HG03521 (cell line): ENCODE measurements around the gene MRPS18A.
"Not testable (repeated sequence)": the region's sequence is repeated elsewhere in the genome, so short reads cannot be mapped to it uniquely, and the experiment has no call there.

ENCODE experiments used
- ATAC-seq: cut with Tn5 transposase; IDR thresholded peaks from one replicate; pipeline ENCODE4 v1.9.1; 2021; ENCODE audit warnings: mild to moderate bottlenecking, moderate library complexity; ENCODE audit not compliant: unreplicated experiment

The MRPS18A gene

DNA sequence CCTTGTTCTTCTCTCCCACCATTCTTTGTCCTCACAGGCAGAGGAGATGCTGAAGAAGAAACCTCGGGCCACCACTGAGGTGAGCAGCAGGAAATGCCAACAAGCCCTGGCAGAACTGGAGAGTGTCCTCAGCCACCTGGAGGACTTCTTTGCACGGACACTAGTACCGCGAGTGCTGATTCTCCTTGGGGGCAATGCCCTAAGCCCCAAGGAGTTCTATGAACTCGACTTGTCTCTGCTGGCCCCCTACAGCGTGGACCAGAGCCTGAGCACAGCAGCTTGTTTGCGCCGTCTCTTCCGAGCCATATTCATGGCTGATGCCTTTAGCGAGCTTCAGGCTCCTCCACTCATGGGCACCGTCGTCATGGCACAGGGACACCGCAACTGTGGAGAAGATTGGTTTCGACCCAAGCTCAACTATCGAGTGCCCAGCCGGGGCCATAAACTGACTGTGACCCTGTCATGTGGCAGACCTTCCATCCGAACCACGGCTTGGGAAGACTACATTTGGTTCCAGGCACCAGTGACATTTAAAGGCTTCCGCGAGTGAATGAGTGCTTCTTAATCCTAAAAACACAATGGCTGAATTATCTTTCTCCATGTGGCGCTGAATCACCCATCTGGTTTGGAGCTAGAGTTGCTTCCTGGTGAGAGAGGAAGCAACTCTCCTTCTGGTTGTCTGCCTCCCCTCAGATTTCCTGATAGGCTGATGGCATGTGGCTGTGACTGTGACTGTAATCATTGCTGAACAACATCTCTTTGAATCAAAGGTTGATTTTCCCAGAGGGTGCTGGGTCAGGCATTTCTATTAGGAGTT, 47.4 kb downstream of the MRPS18A start:
- no peak for ATAC-seq

DNA sequence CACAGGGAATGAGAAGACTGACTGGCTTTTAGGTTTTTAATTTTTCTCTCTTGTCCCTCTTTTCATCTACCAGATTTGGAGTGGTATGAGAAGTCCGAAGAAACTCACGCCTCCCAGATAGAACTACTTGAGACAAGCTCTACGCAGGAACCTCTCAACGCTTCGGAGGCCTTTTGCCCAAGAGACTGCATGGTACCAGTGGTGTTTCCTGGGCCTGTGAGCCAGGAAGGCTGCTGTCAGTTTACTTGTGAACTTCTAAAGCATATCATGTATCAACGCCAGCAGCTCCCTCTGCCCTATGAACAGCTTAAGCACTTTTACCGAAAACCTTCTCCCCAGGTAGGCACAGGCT, 51.3 kb downstream of the MRPS18A start:
- ATAC-seq: no peak

DNA sequence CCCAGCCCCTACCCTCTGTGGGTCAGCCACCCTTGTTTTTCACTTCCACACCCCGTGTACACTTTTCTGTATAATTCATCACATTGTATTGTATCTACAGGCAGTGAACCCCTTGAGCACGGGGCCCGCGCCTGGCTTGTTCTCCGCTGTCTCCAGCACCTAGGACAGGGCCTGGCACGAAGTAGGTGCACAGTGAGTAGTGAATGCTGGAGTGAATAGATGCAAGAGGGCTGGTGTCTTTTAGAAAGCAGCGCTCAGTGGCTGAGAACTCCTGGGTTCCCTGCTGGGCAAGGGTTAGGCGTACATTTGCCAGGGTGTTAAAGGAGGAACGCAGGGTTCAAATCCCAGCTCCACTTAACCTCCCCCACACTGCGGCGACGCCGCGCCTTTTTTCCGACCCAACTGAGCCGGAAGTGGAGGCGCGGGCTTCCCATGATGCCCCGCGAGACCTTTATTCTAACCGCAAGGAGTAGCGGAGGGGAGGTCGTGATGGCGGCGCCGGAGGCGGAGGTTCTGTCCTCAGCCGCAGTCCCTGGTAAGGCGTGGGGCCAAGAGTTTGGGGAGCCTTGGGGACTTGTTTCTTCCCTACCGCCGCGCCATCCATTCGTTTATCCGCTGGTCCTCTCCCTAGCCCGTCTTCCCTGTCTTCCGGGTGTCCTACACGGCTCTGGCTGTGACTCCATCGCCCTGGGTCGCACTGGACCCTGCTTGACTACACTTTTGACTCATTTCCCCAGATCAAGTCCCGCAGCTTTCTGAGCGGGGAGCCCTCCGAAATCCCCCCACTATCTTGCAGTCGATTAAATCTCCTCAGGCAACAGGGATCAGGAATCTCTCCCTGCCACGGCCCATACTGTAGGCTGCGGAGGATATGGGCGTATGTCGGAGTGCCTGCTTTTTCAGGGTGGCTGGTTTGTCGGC, 51.9 kb downstream of the MRPS18A start, which contains the start of gene MAD2L1BP:
TSS of gene MAD2L1BP (plus strand) at position 454 of the 921 bp plus-strand sequence. CDS start at position 490, 36 bp downstream.
- ATAC-seq: peak; percentile 70

DNA sequence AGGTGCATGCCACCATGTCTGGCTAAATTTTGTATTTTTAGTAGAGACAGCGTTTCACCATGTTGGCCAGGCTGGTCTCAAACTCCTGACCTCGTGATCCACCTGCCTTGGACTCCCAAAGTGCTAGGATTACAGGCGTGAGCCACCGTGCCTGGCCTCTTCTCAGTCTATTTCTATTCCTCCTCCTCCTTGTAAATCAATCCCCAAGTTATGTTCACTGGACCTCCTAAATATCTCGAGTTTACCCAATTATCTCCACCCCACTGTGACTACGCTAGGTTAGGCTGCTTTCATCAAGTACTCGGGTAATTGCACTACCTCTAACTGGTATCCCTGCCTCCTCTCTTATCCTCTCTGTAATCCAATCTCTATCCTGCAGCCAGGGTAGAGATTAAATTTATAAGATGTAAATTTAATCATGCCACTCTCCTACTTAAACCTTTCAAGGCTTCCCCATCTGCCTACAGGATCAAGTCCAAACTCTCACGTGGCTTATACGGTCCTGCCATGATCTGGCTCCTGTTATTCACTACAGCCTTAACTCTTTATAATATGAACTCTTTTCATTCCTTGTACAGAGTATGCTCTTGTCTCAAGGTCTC, 52.8 kb downstream of the MRPS18A start:
- no peak for ATAC-seq

DNA sequence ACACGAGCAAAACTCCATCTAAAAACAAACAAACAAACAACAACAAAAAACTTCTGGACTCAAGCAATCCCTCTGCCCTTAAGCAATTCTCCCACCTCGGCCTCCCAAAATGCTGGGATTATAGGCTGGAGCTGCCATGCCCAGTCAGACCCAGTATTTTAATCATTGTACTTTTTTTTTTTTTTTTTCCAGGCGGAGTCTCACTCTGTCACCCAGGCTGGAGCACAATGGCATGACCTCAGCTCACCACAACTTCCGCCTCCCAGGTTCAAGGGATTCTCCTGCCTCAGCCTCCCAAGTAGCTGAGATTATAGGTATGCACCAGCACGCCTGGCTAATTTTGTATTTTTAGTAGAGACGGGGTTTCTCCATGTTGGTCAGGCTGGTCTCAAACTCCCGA, 54.6 kb downstream of the MRPS18A start:
- not testable (repeated sequence) for ATAC-seq

DNA sequence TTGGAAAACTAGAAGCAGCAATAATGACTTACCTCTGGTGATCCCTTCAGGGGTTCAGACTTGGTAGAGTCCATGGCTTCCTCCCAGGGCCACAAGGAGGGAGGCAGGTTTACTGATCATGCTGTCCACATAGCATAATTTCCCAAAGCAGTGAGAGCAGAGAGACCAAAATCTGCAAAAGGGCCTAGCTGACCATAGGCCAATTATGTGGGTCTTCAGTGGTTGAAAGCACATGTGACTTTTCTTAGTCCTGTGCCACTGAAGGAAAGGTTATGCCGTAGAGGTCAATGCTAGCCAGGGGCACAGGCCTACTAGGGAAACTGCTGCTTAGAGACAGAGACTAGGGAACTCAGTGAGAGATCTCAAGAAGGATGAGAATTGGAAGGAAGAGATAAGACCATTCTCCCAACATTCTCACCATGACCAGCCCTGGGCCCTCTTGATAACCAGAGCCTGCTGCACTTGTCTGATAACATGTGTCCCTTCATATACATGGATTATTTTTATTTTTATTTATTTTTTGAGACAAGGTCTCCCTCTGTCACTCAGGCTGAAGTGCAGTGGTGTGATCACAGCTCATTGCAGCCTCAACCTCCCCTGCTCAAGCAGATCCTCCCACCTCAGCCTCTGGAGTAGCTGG, 56.5 kb downstream of the MRPS18A start:
- no peak for ATAC-seq

DNA sequence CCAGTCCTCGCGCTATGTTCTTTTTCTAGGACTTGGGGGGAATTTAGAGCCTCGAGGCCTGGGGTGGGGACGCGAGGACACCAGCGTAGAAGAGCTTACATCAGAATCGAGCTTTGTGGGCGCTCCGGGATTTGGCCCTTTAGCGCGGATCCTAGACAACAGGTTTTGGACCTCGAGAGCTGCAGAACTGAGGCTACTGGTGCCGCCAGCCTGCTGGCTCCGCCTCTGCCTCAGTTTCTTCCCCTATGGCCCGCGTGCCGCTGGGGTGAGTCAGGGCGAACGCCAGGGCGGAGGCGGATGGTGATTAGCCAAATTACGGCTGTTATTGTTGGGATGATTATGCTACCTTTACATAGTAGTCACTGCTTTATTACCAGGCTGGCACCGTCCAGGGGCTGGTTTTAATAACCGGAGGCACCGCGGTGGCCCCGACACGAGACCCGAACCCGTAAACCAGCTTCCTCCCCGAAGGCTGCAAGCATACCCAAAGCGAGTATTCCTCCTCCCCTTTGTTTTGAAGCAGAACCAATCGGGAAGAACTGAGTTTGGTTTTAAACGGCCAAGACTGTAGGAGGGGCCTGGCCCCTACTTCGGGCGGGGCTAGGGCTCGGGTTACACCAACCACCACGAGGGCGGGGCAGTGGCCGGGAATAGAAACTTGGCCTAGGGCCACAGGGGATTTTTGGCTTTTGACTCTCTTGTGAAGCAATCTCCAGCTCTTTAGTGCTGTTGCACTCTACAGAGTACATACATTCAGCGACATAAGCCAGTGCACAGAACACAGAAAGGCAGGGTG, 57.9 kb downstream of the MRPS18A start:
- peak; percentile 59 for ATAC-seq

DNA sequence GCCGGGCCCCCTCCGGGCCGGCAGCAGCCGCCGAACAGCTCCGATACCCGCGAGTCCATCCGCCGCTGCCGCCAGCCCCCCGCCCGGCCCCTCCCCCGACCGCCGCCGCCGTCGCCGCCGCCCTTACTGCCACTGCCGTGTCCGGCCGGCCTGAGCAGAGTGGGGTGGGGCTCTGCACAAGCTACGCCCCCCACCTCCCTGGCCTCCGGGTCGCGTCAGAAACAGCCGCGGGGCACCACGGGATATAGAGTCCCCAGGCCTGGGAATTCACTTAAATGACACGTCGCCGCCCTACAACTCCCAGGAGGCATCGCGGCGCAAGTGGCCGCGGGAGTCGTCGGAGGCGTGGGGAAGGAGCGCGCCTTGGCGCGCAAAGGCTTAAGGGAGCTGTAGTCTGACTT, 58.5 kb downstream of the MRPS18A start, which contains the start of gene GTPBP2:
TSS of gene GTPBP2 (minus strand) at position 161 of the 401 bp plus-strand sequence. CDS start at position 59, 102 bp downstream.
- ATAC-seq: peak; percentile 79

DNA sequence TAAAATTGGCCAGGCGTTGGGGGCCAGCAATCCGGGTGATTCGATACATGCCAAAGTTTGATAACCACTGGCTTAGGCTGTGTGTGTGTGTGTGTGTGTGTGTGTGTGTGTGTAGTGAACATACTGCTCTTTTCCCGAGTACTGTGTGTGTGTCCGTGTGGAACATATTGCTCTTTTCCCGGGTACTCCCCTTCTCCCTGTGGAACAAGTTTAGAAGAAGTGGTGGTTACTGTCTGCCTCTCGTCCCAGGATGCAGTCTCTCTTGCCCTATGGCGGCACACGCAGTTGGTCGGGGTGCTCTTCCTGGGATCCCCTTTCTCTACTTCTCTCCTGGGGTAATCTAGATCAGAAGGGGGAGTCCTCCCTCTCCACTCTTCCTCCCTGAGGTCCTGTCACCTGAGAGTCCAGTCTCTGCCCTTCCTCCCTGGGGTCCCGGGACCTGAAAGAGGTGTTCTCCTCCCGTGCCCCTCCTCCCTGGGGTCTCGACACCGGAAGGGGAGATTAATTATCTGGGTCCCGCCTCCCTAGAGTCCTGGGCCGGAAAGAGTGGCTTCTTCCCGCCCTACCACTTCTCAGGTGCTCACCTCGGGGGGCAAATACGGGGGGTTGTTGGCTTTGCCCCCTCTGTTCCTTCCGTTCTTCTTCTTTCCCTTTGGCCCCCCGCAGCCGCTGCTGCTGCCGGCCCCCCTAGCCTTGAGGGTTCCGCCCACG, 59.0 kb downstream of the MRPS18A start:
- ATAC-seq: no peak

DNA sequence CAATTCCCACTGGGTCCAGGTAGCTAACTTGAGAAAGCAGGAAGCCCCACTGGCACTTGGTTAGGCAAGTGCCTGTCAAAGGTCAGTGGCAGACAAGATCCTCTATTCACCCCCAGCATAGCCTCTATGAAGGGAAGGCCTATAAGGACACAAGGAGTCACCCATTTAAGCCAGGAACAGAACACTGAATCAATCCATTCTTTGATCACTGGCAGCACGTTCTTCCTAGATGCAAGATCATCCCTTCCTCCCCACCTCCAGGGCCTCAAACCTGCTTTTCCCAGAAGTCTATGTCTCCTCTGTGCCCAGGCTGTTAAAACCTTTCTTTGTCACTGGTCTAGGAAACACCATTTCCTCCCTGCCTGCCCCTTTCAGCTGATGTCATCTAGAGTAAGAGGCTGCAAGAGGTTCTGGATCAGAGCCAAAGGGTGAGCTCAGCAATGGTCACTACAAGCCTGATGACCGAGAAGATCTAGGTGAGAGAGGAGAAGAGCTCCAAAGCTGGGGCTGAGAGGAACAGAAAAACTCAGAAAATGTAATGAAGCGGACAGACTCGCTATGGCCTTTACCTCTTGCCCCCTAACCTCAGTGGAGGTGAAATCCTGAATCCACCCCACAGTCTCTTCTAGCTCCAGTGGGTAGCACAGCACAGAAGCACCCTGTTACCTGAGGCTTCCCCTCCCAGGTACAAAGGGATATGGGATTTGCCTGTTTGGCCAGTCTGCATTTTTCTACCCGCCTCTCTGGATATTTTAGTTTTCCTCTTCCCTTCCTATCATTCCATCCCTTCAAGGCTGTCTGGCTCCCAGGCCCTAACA, 60.4 kb downstream of the MRPS18A start:
- no peak for ATAC-seq

DNA sequence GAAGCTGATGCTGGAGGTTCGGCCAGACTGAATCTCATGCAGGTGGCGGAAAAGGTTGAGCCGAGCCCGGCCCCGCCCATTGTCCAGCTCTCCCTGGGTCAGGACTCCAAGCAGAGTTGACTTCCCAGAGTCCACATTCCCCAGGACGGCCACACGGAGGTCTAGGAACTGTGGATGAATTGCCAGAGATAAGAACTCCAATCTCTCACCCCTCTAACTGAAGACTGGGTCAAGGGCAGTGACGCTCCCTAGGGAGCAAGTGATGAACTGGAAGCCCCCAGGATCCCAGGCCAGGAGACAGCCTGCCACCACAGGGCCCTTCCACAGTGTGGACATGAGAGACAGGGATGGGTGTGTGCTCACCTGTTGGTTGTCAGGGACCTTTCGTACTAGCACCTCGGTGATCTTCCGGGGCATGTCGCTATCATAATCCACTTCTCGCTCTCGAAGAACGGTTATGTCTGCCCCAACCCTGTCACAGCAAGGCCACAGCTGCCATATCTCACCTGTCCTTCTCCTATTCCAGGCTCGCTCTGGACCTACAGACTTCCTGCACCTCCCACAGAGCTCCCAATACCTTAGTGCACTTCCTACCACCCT, 62.1 kb downstream of the MRPS18A start:
- no peak for ATAC-seq

DNA sequence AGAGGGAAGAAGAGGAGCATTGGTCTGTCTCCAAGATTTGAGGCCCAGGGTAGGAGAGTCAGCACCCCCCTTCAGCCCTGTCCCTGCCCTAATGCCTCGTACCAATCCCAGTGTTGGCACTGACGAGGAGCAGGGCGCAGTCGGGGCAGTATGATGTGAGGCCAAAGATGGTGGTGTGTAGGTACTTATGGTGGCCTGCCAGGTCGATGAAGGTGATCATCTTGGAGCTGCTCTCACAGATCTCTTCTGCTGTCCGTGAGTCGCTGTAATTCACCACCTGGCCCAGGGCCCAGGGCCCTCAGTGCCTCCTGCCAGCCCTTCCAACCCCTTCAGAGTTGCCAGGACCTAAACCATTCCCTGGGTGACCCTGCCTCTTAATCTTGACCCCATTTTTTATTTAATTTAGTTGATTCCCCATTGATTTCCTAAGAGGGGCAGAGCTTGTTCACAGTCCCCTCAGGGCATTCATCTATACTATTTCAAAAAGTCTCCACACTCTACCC, 62.8 kb downstream of the MRPS18A start:
- ATAC-seq: no peak

DNA sequence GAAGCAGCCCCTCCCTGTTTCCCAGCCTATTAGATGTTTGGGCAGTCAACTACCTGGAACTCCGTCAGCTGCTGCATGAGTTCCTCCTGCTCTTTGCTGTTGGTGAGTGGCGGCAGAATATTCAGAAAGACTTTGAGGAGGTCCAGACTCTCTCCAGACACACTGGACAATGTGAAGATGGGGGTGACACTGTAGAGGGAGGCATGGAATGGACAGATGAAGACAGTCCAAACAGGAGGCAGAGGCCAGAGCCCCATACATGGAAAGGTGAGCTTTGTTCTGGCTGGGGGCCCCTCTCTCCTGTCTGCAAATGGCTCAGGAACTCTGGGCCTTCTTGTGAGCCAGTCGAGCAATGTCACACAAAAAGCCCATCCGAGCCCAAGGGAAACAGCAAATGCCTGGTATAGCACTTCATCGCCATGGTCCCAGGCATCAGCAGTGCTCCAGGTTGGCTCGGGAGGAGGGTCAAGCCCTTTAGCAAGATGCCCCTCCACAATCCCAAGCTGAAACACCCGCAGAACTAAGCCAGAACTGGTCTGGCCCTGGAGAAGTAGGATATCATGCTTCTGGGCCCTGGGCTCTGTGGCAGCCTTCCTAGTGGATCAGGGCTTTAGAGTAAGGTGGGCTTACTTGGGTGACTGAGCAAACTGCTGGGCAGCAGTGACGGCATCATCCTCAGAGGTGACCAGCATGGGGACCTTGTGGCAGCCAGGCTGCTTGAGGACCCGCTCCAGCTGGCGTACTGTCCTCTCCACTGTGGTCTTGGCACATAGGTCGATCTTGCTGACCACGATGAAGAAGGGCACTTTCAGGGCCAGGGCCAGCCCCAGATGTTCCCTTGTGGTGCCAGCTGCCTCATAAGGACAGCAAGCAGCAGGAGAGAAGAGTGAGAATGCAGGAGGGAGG, 63.5 kb downstream of the MRPS18A start:
- no peak for ATAC-seq

DNA sequence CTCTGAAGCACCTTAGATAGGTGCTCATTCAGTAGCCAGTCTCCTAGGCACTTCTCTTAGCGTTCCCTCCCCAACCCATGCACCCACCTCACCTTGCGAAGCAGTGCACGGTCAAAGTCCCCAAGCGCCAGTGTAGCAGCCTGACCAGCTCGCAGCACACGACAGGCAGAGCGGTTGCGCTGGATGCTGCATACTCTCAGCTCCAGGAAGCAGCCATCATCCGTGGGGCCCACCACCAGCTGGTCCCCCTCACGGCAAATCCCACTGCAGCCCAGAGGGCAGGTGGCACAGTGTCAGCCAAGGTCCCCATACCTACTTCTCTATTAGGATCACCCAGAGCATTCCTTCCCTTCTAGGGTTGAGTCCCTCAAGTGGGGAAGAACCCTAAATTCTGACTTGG, 65.0 kb downstream of the MRPS18A start:
- ATAC-seq: no peak

DNA sequence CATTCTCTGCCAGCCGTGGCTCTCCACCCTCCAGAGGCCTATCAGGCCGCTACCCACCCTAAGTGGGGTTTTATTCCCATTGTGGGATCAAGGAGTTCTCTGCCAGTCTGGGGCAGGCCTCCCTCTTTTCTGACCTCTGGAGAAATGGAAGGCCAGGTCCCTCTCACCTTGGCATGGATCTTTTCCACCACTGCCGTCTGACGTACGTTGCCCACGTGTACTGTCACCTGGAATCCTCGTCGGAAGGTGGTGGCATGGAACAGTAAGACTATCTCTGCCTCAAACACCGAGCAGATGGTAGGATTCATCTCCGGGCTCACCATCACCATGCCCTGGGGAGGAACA, 65.8 kb downstream of the MRPS18A start:
- no peak for ATAC-seq
